Thoracic aorta (tissue), 2 donors: ENCODE results near the gene PNO1. TPM values are rescaled to one million over a fixed set of nuclear protein-coding genes. Genes with fewer than 3 reads are reported as not detected.

ENCODE experiments used
- ATAC-seq: fragments of 150-250 bp; one replicate; pipeline ENCODE4 v1.8.0; 2017; ENCODE audit warnings: low read depth; ENCODE audit not compliant: insufficient number of reproducible peaks, low FRiP score
- DNase-seq: peaks from one replicate; pipeline ENCODE4 v3.0.0-alpha.2; 2020; ENCODE audit warnings: low spot score
- H3K27ac ChIP-seq, 2 donors: fragments of 200-600 bp; sonication (generic); 1 replicate in 1 of 2; 2 replicates in 1 of 2; pipeline ENCODE4 v1.5.1; 2016; ENCODE audit warnings: mild to moderate bottlenecking in 2 of 2, moderate library complexity in 2 of 2
- H3K27me3 ChIP-seq: fragments of 200-600 bp; sonication (generic); replicated peaks from 2 replicates; pipeline ENCODE4 v1.6.0; 2016; ENCODE audit warnings: mild to moderate bottlenecking; ENCODE audit not compliant: insufficient read depth
- H3K36me3 ChIP-seq: fragments of 200-600 bp; sonication (generic); one replicate; pipeline ENCODE4 v1.5.1; 2016
- H3K4me1 ChIP-seq, 2 donors: fragments of 200-600 bp; sonication (generic); 1 replicate in 1 of 2; 2 replicates in 1 of 2; pipeline versions ENCODE4 v1.5.1 to v1.6.0; 2016; ENCODE audit warnings: low read depth in 2 of 2, mild to moderate bottlenecking in 1 of 2; ENCODE audit not compliant: control insufficient read depth in 1 of 2
- H3K4me3 ChIP-seq: fragments of 200-600 bp; sonication (generic); 2 replicates; pipeline ENCODE4 v1.5.1; 2016; ENCODE audit warnings: mild to moderate bottlenecking
- H3K9me3 ChIP-seq: fragments of 200-600 bp; sonication (generic); 2 replicates; pipeline ENCODE4 v1.5.1; 2016
- CTCF ChIP-seq: fragments of 200-600 bp; sonication (generic); IDR thresholded peaks from one replicate; pipeline ENCODE4 v1.5.1; 2019; ENCODE audit warnings: antibody characterized with exemption
- total RNA-seq, 2 donors: library from RNA; depleted of rRNA; stranded (reverse); fragments of >200 nt; gene quantifications; one replicate each; pipeline versions ENCODE4 v1.1.0 to v1.2.3, GENCODE V29; 2016

PNO1 gene
- total RNA-seq, 2 donors from 2014 or later: 8.3 to 27.7 TPM

- Histone ChIP-seq H3K4me3 (peak overlapping the region; percentile 86), H3K27me3 (no peaks in the 10 kb centered on the region), H3K4me1 (peaks cover 14 to 32% of the 10 kb centered on the region in 2 donors), H3K27ac (peak overlapping the region; percentile 91 to 92), H3K36me3 (peaks cover 7% of the 10 kb centered on the region), H3K9me3 (no peaks in the 10 kb centered on the region)
- DNase-seq (no peak), ATAC-seq (peak; percentile 71)
- no peak for TF ChIP-seq CTCF
Observed at GRCh38 chr2:68157002-68157401, 686 bp upstream of the PNO1 start.

- ATAC-seq (no peak), DNase-seq (no peak)
- Histone ChIP-seq H3K27ac (peak overlapping the region; percentile 91 to 92), H3K4me1 (peaks cover 14 to 32% of the 10 kb centered on the region in 2 donors), H3K4me3 (peak overlapping the region; percentile 86), H3K9me3 (no peaks in the 10 kb centered on the region), H3K27me3 (no peaks in the 10 kb centered on the region), H3K36me3 (peaks cover 7% of the 10 kb centered on the region)
- no peak for TF ChIP-seq CTCF
Observed at GRCh38 chr2:68158134-68158447, 403 bp downstream of the PNO1 start.

GRCh38 chr2:68163641-68164040 is 6.0 kb downstream of the PNO1 start:
- Histone ChIP-seq H3K36me3 (peaks cover 7% of the 10 kb centered on the region), H3K9me3 (no peaks in the 10 kb centered on the region), H3K4me3 (no peak overlapping the region), H3K27me3 (no peaks in the 10 kb centered on the region), H3K27ac (no peak overlapping the region), H3K4me1 (peaks cover 8 to 9% of the 10 kb centered on the region in 2 donors)
- no peak for ATAC-seq
- TF ChIP-seq CTCF: no peak
- DNase-seq: no peak

GRCh38 chr2:68167186-68167585 is 9.5 kb downstream of the PNO1 start:
- no peaks in the 10 kb centered on the region for H3K36me3 ChIP-seq
- H3K27ac ChIP-seq: no peak overlapping the region

GRCh38 chr2:68169308-68169707 is 11.6 kb downstream of the PNO1 start:
- no peak overlapping the region for H3K27ac ChIP-seq
- TF ChIP-seq CTCF: no peak
- no peaks in the 10 kb centered on the region for H3K36me3 ChIP-seq
- H3K9me3 ChIP-seq: no peaks in the 10 kb centered on the region
- ATAC-seq (no peak), DNase-seq (no peak)
- no peak overlapping the region for H3K4me3 ChIP-seq
- no peaks in the 10 kb centered on the region for H3K27me3 ChIP-seq
- no peaks in the 10 kb centered on the region for H3K4me1 ChIP-seq

More at GRCh38 chr2:68167186-68167585, 9.5 kb downstream of the PNO1 start:
- no peak for TF ChIP-seq CTCF
- Histone ChIP-seq H3K27me3 (no peaks in the 10 kb centered on the region), H3K4me3 (no peak overlapping the region), H3K4me1 (no peaks in the 10 kb centered on the region), H3K9me3 (no peaks in the 10 kb centered on the region)
- no peak for ATAC-seq
- DNase-seq: no peak
